RKO (cell line): ENCODE results near the gene LCE2D.

Experiments
- DNase-seq: peaks from one replicate; pipeline ENCODE4 v3.0.0-alpha.2; 2016; ENCODE audit warnings: low spot score

The LCE2D gene

DNA sequence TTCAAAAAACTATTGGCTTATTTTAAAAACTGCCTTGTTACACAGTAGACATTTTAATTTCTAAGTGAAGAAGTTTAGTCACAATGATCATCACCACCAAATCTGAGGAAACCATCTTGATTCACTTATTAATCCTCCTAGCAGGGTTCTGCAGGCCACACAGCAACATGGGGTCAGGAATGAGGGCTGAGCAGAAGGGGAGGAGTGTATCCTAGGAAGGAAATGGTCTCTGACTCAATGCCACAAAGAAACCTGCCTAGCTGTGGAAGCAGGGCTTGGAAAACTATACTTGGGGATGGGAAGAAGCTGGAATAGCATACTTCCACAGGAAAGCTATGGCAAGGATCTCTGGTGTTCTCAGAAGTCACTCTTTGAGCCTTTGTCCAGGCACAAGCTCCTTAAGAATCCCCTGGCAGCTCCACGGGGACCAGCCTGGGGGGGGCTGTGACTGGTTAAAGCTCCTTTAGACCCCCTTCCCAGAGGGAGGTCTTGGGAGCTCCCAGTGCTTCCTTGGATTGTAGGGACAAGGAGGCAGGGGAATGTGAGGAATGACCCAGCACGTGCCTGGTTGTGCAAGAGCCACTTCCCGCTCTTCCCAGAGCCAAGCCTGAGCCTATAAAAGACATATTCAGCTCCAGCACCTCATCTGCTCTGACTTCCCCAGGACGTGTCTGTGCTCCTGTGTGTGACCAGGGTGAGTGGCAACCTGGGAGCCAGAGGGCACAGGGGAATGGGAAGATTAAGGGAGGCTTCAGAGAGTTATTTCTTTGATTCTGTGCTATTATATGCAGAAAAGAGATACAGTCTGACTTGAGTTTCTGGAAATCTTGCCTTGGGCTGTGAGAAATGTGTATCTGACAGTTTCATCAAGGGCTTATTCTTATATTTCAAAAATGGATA, 34.8 kb downstream of the LCE2D start, which contains the start of gene LCE2A:
LCE2A (plus strand) TSS at position 645 of the 900 bp plus-strand sequence. CDS start 557 bp downstream, outside the sequence.
- no peak for DNase-seq

DNA sequence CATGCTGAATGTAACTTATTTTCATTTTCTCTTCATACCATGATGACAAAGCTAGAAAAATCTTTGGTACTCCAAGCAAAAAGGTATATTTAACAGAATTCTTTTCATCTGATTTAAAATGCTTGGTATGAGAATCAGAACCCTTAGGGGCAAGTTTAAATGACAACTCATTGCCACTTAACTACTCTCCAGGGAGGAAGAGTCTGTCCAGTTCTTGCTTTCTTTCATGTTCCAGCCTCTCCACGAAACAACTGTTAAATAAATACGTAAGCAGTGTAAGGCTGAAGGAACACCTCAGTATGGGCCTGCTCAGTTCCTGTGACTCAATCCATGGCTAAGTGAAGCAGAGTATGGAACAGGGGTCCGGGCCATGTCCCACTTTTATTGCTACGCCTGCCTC, 36.6 kb downstream of the LCE2D start:
- no peak for DNase-seq

DNA sequence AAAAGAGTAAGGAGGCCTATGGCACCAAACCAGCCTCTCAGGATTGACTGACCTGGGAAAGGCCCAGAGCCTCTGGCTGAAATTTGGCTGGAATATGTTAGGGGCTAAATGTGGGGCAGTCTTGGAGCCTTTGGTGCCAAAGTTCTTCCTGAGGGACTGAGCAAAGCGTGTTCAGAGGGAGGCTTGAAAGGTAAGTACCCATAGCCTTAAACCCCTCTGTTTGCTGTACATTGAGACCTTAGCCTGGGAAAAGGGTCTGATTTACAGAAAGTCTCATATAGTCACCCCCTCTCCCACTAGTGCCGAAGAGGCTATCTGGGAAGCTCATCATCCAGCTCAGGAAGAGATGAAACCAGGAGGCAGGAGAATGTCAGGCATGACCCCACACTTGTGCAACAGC, 44.7 kb downstream of the LCE2D start, which contains the start of gene LCE4A:
LCE4A (plus strand) TSS at position 301 of the 400 bp plus-strand sequence. CDS start 916 bp downstream, outside the sequence.
- DNase-seq: no peak
